K562 (cell line): ENCODE results near the gene ABRAXAS1. TPM values are rescaled to one million over a fixed set of nuclear protein-coding genes. Genes with fewer than 3 reads are reported as not detected.

Source experiments
- ARID3A ChIP-seq: IDR thresholded peaks from 2 replicates; pipeline ENCODE4 v1.6.1; 2012; ENCODE audit warnings: low read depth, low read length, improper control_type of control experiment, borderline replicate concordance
- CTCF ChIP-seq, 3 experiments: IDR thresholded peaks in 2 of 3; conservative IDR thresholded peaks in 1 of 3; 2 replicates each; pipeline ENCODE4 v1.5.1; 2011 to 2012; ENCODE audit warnings: low read length in 3 of 3, mild to moderate bottlenecking in 3 of 3, control low read depth in 2 of 3, improper control_type of control experiment in 1 of 3, inconsistent platforms in 1 of 3, low read depth in 1 of 3, mixed read lengths in 1 of 3, moderate library complexity in 1 of 3; ENCODE audit not compliant: insufficient read depth in 2 of 3
- DLX4 ChIP-seq: fragments of 250-450 bp; sonication (Bioruptor Pico); IDR thresholded peaks from 2 replicates; pipeline ENCODE4 v1.6.1; 2021; ENCODE audit warnings: mild to moderate bottlenecking
- EP400 ChIP-seq: fragments of 450-650 bp; IDR thresholded peaks from 2 replicates; pipeline ENCODE4 v1.6.1; 2017; ENCODE audit warnings: antibody characterized with exemption, mild to moderate bottlenecking, moderate library complexity
- ETS2 ChIP-seq: IDR thresholded peaks from 2 replicates; pipeline ENCODE4 v1.6.1; 2016; ENCODE audit warnings: borderline replicate concordance, missing genetic modification characterization, mild to moderate bottlenecking, moderate library complexity, missing compliant biosample characterization; ENCODE audit not compliant: poor library complexity, severe bottlenecking
- FIP1L1 ChIP-seq: fragments of 200-400 bp; formaldehyde crosslinking; IDR thresholded peaks from 2 replicates; pipeline ENCODE4 v1.6.1; 2018; ENCODE audit warnings: mild to moderate bottlenecking, low read depth, low read length; ENCODE audit not compliant: poor library complexity, severe bottlenecking
- HCFC1 ChIP-seq: IDR thresholded peaks from 2 replicates; pipeline ENCODE4 v1.6.1; 2012; ENCODE audit warnings: low read depth, low read length, improper control_type of control experiment
- HLTF ChIP-seq: fragments of 450-650 bp; IDR thresholded peaks from 2 replicates; pipeline ENCODE4 v1.6.1; 2016
- HSF4 ChIP-seq: fragments of 250-450 bp; sonication (Bioruptor Pico); IDR thresholded peaks from 2 replicates; pipeline ENCODE4 v2.1.2; 2022; ENCODE audit warnings: mild to moderate bottlenecking, moderate library complexity, borderline replicate concordance
- KDM5B ChIP-seq: fragments of 200-600 bp; sonication (generic); IDR thresholded peaks from 2 replicates; pipeline ENCODE4 v1.6.1; 2012; ENCODE audit warnings: low read depth, mild to moderate bottlenecking, moderate library complexity, low read length, control low read depth, inconsistent platforms; ENCODE audit not compliant: insufficient replicate concordance
- LEF1 ChIP-seq: fragments of 450-650 bp; IDR thresholded peaks from 2 replicates; pipeline ENCODE4 v1.6.1; 2016; ENCODE audit warnings: mild to moderate bottlenecking
- MTA3 ChIP-seq: fragments of 450-650 bp; formaldehyde crosslinking; IDR thresholded peaks from 2 replicates; pipeline ENCODE4 v1.6.1; 2017; ENCODE audit warnings: mild to moderate bottlenecking, borderline replicate concordance
- MYBL2 ChIP-seq, 2 experiments: fragments of 450-650 bp in 1 of 2; sonication (generic) in 1 of 2; formaldehyde crosslinking in 1 of 2; IDR thresholded peaks; 2 replicates each; pipeline versions ENCODE4 v1.6.1 to v1.8.1; 2017 to 2022; ENCODE audit warnings: borderline replicate concordance in 1 of 2, inconsistent platforms in 1 of 2, low read depth in 1 of 2, mild to moderate bottlenecking in 1 of 2, missing genetic modification reagents in 1 of 2, moderate library complexity in 1 of 2
- NBN ChIP-seq: fragments of 450-650 bp; IDR thresholded peaks from 2 replicates; pipeline ENCODE4 v1.6.1; 2016; ENCODE audit warnings: low read depth, mild to moderate bottlenecking
- OTX1 ChIP-seq: fragments of 450-650 bp; formaldehyde crosslinking; IDR thresholded peaks from 2 replicates; pipeline ENCODE4 v1.4.0; 2022; ENCODE audit warnings: mild to moderate bottlenecking
- TBP ChIP-seq: optimal IDR thresholded peaks from 2 replicates; pipeline ENCODE3; 2011; ENCODE audit warnings: low read depth, low read length, improper control_type of control experiment
- ZEB2 ChIP-seq: fragments of 450-650 bp; IDR thresholded peaks from 2 replicates; pipeline ENCODE4 v1.6.1; 2016
- ZNF239 ChIP-seq: fragments of 250-450 bp; sonication (Bioruptor Pico); IDR thresholded peaks from 2 replicates; pipeline ENCODE4 v1.4.0; 2020; ENCODE audit warnings: mild to moderate bottlenecking
- ZNF263 ChIP-seq: sonication (generic); formaldehyde crosslinking; IDR thresholded peaks from 2 replicates; pipeline ENCODE4 v1.8.0; 2022; ENCODE audit warnings: mild to moderate bottlenecking, missing genetic modification reagents, borderline replicate concordance
- ZNF431 ChIP-seq: sonication (generic); formaldehyde crosslinking; IDR thresholded peaks from 2 replicates; pipeline ENCODE4 v1.8.0; 2022; ENCODE audit warnings: mild to moderate bottlenecking, missing genetic modification reagents
- ZNF436 ChIP-seq: fragments of 250-450, 450-650 bp; sonication (Bioruptor Pico); formaldehyde crosslinking; IDR thresholded peaks from 2 replicates; pipeline ENCODE4 v1.7.0; 2020; ENCODE audit warnings: mild to moderate bottlenecking
- ZNF583 ChIP-seq: fragments of 250-450 bp; sonication (Bioruptor Pico); IDR thresholded peaks from 2 replicates; pipeline ENCODE4 v1.4.0; 2020
- polyA plus RNA-seq, 8 experiments: library from polyadenylated mRNA; depleted of rRNA in 4 of 8; stranded (reverse) in 5 of 8; unstranded in 3 of 8; fragments of >200 nt; fragmentation: Nextera tagmentation in 2 of 8; fragmentation: Illumina TruSeq in 1 of 8; extraction: Ambion mirVana in 2 of 8; extraction: Trizol in 1 of 8; gene quantifications; 2 replicates each; pipeline versions ENCODE4 v1.2.1 to v1.2.3, GENCODE V29; 2011 to 2014; ENCODE audit warnings: inconsistent platforms in 1 of 8, missing spikeins in 1 of 8
- total RNA-seq, 7 experiments: library from RNA; depleted of rRNA in 6 of 7; stranded (reverse); fragments of >200 nt in 6 of 7; fragmentation: Illumina TruSeq in 2 of 7; extraction: Trizol in 2 of 7; gene quantifications; 2 replicates each; pipeline versions ENCODE4 v1.2.1 to v1.2.3, GENCODE V29; 2011 to 2021; ENCODE audit warnings: low replicate concordance in 1 of 7
- TF ChIP-seq, protein P1 (sequence below): sonication (generic); formaldehyde crosslinking; IDR thresholded peaks from 2 replicates; pipeline ENCODE4 v1.8.0; 2022; ENCODE audit warnings: mild to moderate bottlenecking, missing genetic modification reagents

The ABRAXAS1 gene
- total and polyA plus RNA-seq, 9 of the 15 experiments (the other 6 are each of a cell fraction or from before 2014, with no cell fraction given) = 10.8 to 48.3 (median 22.1) TPM

- TF ChIP-seq ARID3A = no peak
- TF ChIP-seq KDM5B = peak; percentile 86
- no peak for TF ChIP-seq ZNF239 (CRISPR knock-in tag)
- TF ChIP-seq NBN = peak; percentile 80
- peak; percentile 49; the same call in 1 of the 2 replicates for TF ChIP-seq OTX1 (CRISPR knock-in tag)
- peak; percentile 61 for TF ChIP-seq EP400
- TF ChIP-seq, protein P1, sequence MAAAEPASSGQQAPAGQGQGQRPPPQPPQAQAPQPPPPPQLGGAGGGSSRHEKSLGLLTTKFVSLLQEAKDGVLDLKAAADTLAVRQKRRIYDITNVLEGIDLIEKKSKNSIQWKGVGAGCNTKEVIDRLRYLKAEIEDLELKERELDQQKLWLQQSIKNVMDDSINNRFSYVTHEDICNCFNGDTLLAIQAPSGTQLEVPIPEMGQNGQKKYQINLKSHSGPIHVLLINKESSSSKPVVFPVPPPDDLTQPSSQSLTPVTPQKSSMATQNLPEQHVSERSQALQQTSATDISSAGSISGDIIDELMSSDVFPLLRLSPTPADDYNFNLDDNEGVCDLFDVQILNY = peak; percentile 93
- TF ChIP-seq DLX4 (CRISPR knock-in tag) = no peak
- TF ChIP-seq TBP = peak; percentile 90
- no peak for TF ChIP-seq ETS2 (tag)
- TF ChIP-seq LEF1 = no peak
- peak; percentile 57; the same call in 1 of the 2 replicates for TF ChIP-seq MTA3
- TF ChIP-seq HSF4 (CRISPR knock-in tag) = no peak
- peak; percentile 24; the same call in 1 of the 2 replicates for TF ChIP-seq ZEB2
- peak; percentile 73; the same call in 1 of the 2 replicates for TF ChIP-seq ZNF263 (CRISPR knock-in tag)
- no peak for TF ChIP-seq ZNF436 (CRISPR knock-in tag)
- TF ChIP-seq MYBL2 (IDR thresholded peaks at IDR 0.05; ENCODE audit: low read depth) = no peak
- TF ChIP-seq MYBL2 (CRISPR knock-in tag; IDR thresholded peaks at IDR 0.05; ENCODE audit: borderline replicate concordance) = no peak
- peak; percentile 51; the same call in 1 of the 2 replicates for TF ChIP-seq HCFC1
- TF ChIP-seq ZNF583 (CRISPR knock-in tag) = no peak; the same call in 1 of the 2 replicates
- TF ChIP-seq FIP1L1 = peak; percentile 68
- TF ChIP-seq HLTF = peak; percentile 74
- TF ChIP-seq ZNF431 = peak; percentile 73
- peak in 1 of 3 experiments; percentile 6; a peak in 1 of 6 replicates for TF ChIP-seq CTCF (IDR thresholded peaks at IDR 0.05 in 2 of 3, conservative IDR thresholded peaks at IDR 0.05 in 1 of 3; ENCODE audit: insufficient read depth in 2 of 3, low read depth in 1 of 3, low read length in 3 of 3)
These were observed at the start of gene ABRAXAS1 (continued) for GRCh38 chr4:83484500-83485461.
